ENCODE results near the gene CDC42SE2.

GRCh38 chr5:131246504-131246903 is 17.3 kb upstream of the CDC42SE2 start:
- no peak for TF ChIP-seq CTCF (IDR thresholded peaks at IDR 0.05; ENCODE audit: insufficient read depth, low read length)
- TF ChIP-seq GABPA (IDR thresholded peaks at IDR 0.05; ENCODE audit: low read depth), result no peak
- no peak for TF ChIP-seq POLR2AphosphoS5 (IDR thresholded peaks at IDR 0.05; ENCODE audit: low read depth)
- TF ChIP-seq REST (IDR thresholded peaks at IDR 0.05; ENCODE audit: insufficient replicate concordance, low read depth), result no peak
